NB4 (cell line): ENCODE results near the gene FNDC11.
A peak's percentile ranks its signal among the peaks of the same experiment; 100 is the strongest.

Experiments used
- DNase-seq: peaks from one replicate; pipeline ENCODE4 v3.0.0; 2010; ENCODE audit warnings: low read depth
- H3K4me3 ChIP-seq: one replicate; pipeline ENCODE4 v1.5.1; 2011; ENCODE audit warnings: mild to moderate bottlenecking, low read depth, low read length, moderate library complexity
- CTCF ChIP-seq: IDR thresholded peaks from one replicate; pipeline ENCODE4 v1.5.1; 2012; ENCODE audit warnings: low read depth, low read length
- MAX ChIP-seq: IDR thresholded peaks from 2 replicates; pipeline ENCODE4 v1.6.1; 2011; ENCODE audit warnings: low read depth, low read length
- MYC ChIP-seq: IDR thresholded peaks from 2 replicates; pipeline ENCODE4 v1.6.1; 2011; ENCODE audit warnings: low read depth, low read length
- POLR2A ChIP-seq: IDR thresholded peaks from 2 replicates; pipeline ENCODE4 v1.6.1; 2011; ENCODE audit warnings: mild to moderate bottlenecking; ENCODE audit not compliant: insufficient read length; ENCODE audit errors: extremely low read depth

The FNDC11 gene

GRCh38 chr20:63545814-63546213 lies 8.1 kb upstream of the FNDC11 start:
- DNase-seq = no peak
- TF ChIP-seq MYC (no peak), CTCF (no peak), MAX (no peak), POLR2A (no peak)
- H3K4me3 ChIP-seq = no peak overlapping the region

GRCh38 chr20:63546256-63546955 lies 7.6 kb upstream of the FNDC11 start:
- no peak for TF ChIP-seq CTCF
- no peak for TF ChIP-seq MYC
- TF ChIP-seq POLR2A = no peak
- no peak for TF ChIP-seq MAX
- DNase-seq = no peak
- no peak overlapping the region for H3K4me3 ChIP-seq

GRCh38 chr20:63546956-63547724 lies 6.8 kb upstream of the FNDC11 start:
- DNase-seq = no peak
- H3K4me3 ChIP-seq = no peak overlapping the region
- no peak for TF ChIP-seq MYC
- TF ChIP-seq CTCF = no peak
- TF ChIP-seq MAX = peak; percentile 26; the same call in 1 of the 2 replicates
- TF ChIP-seq POLR2A = no peak

GRCh38 chr20:63547725-63548480 lies 6.1 kb upstream of the FNDC11 start, which contains the start of gene SRMS:
Gene SRMS, minus strand, starts transcription at chr20:63547749. Its CDS starts 286 bp downstream, at chr20:63547463.
- peak; percentile 42 for DNase-seq
- H3K4me3 ChIP-seq = no peak within 1 kb of the TSS
- TF ChIP-seq CTCF = no peak
- TF ChIP-seq MYC = no peak
- TF ChIP-seq POLR2A = no peak
- no peak for TF ChIP-seq MAX

- no peak for TF ChIP-seq POLR2A
- no peak for TF ChIP-seq MAX
- TF ChIP-seq CTCF = no peak
- no peak for TF ChIP-seq MYC
- no peak overlapping the region for H3K4me3 ChIP-seq
- DNase-seq = no peak
Measured at GRCh38 chr20:63548542-63548941, 5.4 kb upstream of the FNDC11 start.
